ENCODE measurements around the gene SCG3.

SCG3 gene

DNA sequence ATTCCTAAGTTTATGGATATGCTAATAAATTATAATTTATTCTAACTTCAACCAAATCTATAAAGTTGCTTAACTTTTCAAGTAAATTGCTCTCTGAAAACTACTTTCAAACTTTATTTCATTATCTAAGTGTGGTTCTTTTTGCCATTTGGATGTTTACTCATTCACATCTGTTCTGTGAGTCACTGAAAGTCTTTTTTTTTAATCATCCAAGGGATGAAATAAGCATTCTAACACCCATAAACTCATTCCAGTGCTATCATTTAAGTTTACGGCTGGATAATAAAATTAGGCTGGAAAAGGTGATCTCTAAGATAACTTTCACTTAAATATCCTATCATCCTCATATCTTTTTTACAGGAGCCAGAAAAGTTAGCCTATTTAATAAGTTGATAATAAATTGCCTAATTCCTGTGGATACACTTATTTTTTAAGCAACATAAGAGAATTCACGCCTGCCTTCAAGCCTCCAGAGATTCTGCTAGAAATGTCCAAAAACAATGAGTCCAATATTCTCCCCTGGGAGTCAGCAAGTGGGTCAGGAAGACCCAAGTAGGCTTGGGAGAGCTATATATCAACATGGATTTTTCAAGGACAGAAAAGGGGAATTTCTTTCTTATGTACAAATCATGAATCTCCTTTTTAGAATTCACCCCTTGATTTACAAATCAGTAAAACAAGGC lies 25.8 kb downstream of the SCG3 start:
- FAIRE-seq, result no peak
- no peak for DNase-seq (ENCODE audit: insufficient read length, low spot score)
- TF ChIP-seq POU2F2 (IDR thresholded peaks at IDR 0.05; ENCODE audit: low read depth, low read length) (no peak), POLR2AphosphoS5 (IDR thresholded peaks at IDR 0.05; ENCODE audit: low read depth, low read length) (no peak), SPI1 (IDR thresholded peaks at IDR 0.05; ENCODE audit: low read depth, low read length) (no peak), POLR2A (IDR thresholded peaks at IDR 0.05; ENCODE audit: low read depth, low read length) (no peak), TAF1 (IDR thresholded peaks at IDR 0.05; ENCODE audit: low read depth, low read length) (no peak), PAX5 (IDR thresholded peaks at IDR 0.05; ENCODE audit: insufficient read depth, low read length, severe bottlenecking) (no peak)

DNA sequence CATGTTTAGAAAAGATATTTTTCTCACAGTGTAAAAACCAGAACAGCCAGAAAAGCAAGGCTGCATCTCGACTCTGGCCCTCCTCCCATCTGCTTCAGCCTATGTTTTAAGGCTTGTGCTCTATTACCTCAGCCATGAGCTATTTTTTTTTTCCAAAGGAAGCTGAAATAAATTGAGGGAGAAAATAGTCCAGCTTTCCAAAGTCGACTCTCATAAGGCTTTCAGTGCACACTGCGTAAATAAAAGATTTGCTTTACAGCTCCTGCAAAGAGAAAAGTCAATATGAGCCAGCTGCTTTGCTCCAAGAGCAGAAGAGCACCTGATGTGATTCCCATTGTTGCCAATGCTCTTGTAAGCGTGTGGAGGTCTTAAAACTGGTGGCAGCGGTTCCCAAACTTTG lies 26.7 kb downstream of the SCG3 start:
- DNase-seq (ENCODE audit: insufficient read length, low spot score) (no peak), FAIRE-seq (no peak)
- TF ChIP-seq PAX5 (IDR thresholded peaks at IDR 0.05; ENCODE audit: insufficient read depth, low read length, severe bottlenecking) (no peak), SPI1 (IDR thresholded peaks at IDR 0.05; ENCODE audit: low read depth, low read length) (no peak), POU2F2 (IDR thresholded peaks at IDR 0.05; ENCODE audit: low read depth, low read length) (no peak), POLR2AphosphoS5 (IDR thresholded peaks at IDR 0.05; ENCODE audit: low read depth, low read length) (no peak), TAF1 (IDR thresholded peaks at IDR 0.05; ENCODE audit: low read depth, low read length) (no peak), POLR2A (IDR thresholded peaks at IDR 0.05; ENCODE audit: low read depth, low read length) (no peak)

DNA sequence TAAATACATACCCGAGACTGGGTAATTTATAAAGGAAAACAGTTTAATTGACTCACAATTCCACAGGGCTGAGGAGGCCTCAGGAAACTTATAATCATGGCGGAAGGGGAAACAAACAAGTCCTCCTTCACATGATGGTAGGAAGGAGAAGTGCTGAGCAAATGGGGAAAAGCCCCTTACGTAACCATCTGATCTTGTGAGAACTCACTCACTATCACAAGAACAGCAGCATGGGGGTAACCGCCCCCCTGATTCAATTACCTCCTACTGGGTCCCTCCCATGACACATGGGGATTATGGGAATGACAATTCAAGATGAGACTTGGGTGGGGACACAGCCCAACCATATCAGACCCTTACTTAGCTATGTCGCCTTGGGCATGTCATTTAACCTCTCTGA lies 27.7 kb downstream of the SCG3 start:
- FAIRE-seq, result no peak

DNA sequence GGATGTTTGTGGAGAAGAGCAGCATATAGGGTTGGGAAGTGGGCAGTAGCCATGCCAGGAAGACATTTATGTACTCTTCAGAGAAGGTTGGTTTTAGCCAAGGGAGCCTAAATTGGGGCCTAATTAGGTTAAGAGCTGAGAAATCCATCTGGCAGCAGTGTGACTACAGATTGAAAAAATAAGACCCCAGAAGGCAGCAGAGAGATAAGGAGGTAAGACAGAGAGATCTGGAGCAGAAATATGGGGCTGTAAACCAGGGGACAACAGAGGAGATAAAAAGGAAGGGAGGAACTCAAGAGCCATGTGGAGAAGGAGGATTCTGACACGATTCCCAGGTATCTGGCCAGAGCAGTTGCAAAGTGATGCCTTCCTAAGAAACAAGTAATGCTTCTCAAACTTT lies 32.9 kb downstream of the SCG3 start:
- no peak for FAIRE-seq
- TF ChIP-seq POLR2A (IDR thresholded peaks at IDR 0.05; ENCODE audit: low read depth, low read length) (no peak), PAX5 (IDR thresholded peaks at IDR 0.05; ENCODE audit: insufficient read depth, low read length, severe bottlenecking) (no peak), TAF1 (IDR thresholded peaks at IDR 0.05; ENCODE audit: low read depth, low read length) (no peak), SPI1 (IDR thresholded peaks at IDR 0.05; ENCODE audit: low read depth, low read length) (no peak), POLR2AphosphoS5 (IDR thresholded peaks at IDR 0.05; ENCODE audit: low read depth, low read length) (no peak), POU2F2 (IDR thresholded peaks at IDR 0.05; ENCODE audit: low read depth, low read length) (no peak)
- no peak for DNase-seq (ENCODE audit: insufficient read length, low spot score)

More for the DNA sequence above, 27.7 kb downstream of the SCG3 start:
- DNase-seq (ENCODE audit: insufficient read length, low spot score), result no peak
- TF ChIP-seq POLR2A (IDR thresholded peaks at IDR 0.05; ENCODE audit: low read depth, low read length), result no peak
- TF ChIP-seq SPI1 (IDR thresholded peaks at IDR 0.05; ENCODE audit: low read depth, low read length), result no peak
- no peak for TF ChIP-seq POLR2AphosphoS5 (IDR thresholded peaks at IDR 0.05; ENCODE audit: low read depth, low read length)
- TF ChIP-seq POU2F2 (IDR thresholded peaks at IDR 0.05; ENCODE audit: low read depth, low read length), result no peak
- TF ChIP-seq PAX5 (IDR thresholded peaks at IDR 0.05; ENCODE audit: insufficient read depth, low read length, severe bottlenecking), result no peak
- TF ChIP-seq TAF1 (IDR thresholded peaks at IDR 0.05; ENCODE audit: low read depth, low read length), result no peak

DNA sequence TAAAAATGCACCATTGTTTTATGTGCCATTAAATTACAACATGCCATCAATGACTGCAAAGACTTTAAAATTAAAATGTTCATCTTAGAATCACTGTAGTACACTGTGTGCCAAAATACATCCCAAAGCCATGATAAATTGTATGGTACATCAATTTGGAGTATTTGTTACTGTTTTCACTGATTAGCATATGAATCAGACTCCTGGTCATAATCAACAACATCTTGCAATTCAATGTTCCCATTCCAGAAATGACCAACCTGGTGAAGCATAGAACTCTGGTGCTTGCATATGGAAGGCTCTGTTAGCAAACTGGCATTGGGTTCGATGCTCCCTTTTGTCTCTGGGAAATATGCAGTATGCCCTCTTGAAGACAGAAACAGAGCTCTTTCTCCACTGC lies 33.6 kb downstream of the SCG3 start:
- TF ChIP-seq POLR2A (IDR thresholded peaks at IDR 0.05; ENCODE audit: low read depth, low read length) (no peak), SPI1 (IDR thresholded peaks at IDR 0.05; ENCODE audit: low read depth, low read length) (no peak), POU2F2 (IDR thresholded peaks at IDR 0.05; ENCODE audit: low read depth, low read length) (no peak), POLR2AphosphoS5 (IDR thresholded peaks at IDR 0.05; ENCODE audit: low read depth, low read length) (no peak), PAX5 (IDR thresholded peaks at IDR 0.05; ENCODE audit: insufficient read depth, low read length, severe bottlenecking) (no peak), TAF1 (IDR thresholded peaks at IDR 0.05; ENCODE audit: low read depth, low read length) (no peak)
- DNase-seq (ENCODE audit: insufficient read length, low spot score) (no peak), FAIRE-seq (no peak)

DNA sequence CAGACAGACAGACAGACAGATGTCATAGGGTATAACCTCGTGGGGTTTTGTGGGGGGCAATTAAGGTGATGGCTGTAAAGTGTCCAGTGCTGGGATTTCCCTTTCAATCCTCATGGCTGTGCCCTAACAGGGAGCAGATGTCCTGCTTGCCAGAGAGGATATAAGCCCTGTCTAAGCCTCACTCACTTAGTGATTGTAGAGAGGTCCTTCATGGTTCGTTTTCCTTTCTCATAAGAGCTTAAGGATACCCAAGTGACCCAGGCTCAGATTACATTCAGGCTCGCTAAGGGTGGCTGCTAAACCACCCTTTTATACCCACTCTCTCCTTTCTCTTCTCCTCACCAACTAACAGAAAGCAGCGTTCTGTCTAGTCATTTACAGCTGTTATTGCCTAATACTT lies 36.9 kb downstream of the SCG3 start:
- DNase-seq (ENCODE audit: insufficient read length, low spot score), result no peak
- no peak for TF ChIP-seq TAF1 (IDR thresholded peaks at IDR 0.05; ENCODE audit: low read depth, low read length)
- TF ChIP-seq PAX5 (IDR thresholded peaks at IDR 0.05; ENCODE audit: insufficient read depth, low read length, severe bottlenecking), result no peak
- TF ChIP-seq POLR2A (IDR thresholded peaks at IDR 0.05; ENCODE audit: low read depth, low read length), result no peak
- TF ChIP-seq POLR2AphosphoS5 (IDR thresholded peaks at IDR 0.05; ENCODE audit: low read depth, low read length), result no peak
- no peak for TF ChIP-seq POU2F2 (IDR thresholded peaks at IDR 0.05; ENCODE audit: low read depth, low read length)
- no peak for TF ChIP-seq SPI1 (IDR thresholded peaks at IDR 0.05; ENCODE audit: low read depth, low read length)
- no peak for FAIRE-seq

DNA sequence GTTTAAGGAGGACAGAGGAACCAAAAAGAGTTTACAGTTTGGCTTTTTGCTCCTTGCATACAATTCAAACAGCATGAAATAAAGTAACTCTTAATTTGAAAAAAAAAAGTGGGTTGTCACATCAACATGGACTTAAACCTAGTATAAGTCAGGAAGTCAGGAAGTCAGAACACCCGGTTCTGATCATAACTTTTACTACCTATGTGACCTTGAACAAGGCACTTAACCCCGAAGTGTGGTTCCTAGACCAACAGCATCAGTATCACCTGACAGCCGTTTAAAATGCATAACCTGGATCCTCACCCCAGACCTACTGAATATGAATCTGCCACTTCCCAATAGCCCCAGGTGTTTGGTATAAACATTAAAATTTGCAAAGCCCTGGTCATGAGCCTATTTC lies 37.4 kb downstream of the SCG3 start:
- FAIRE-seq, result no peak

DNA sequence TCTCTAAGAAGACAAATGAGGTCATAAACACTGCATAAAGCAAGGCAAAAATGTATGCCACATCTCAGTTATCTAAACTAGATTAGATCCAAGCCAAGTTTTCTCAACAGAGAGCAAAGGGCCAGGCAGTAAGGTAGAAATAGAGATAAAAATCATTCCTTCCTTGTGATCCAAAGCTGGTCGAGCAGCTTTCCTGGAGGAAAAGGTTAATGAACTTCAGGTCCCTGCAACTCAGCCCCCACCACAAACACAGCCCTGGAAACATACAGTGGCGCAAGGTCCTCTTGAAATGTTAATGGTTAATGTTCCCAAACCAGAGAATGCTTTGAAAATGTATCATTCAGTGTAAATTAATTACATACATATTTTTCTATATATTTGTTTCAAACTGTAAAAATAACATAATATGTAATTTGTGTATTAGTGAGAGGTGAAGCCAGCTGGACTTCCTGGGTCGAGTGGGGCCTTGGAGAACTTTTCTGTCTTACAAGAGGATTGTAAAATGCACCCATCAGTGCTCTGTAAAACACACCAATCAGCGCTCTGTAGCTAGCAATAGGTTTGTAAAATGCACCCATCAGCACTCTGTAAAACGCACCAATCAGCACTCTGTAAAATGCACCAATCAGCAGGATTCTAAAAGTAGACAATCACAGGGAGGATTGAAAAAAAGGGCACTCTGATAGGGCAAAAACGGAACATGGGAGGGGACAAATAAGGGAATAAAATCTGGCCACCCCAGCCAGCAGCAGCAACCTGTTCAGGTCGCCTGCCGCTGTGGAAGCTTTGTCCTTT lies 39.1 kb downstream of the SCG3 start:
- TF ChIP-seq TAF1 (IDR thresholded peaks at IDR 0.05; ENCODE audit: low read depth, low read length) (no peak), POLR2AphosphoS5 (IDR thresholded peaks at IDR 0.05; ENCODE audit: low read depth, low read length) (no peak)
- no peak for FAIRE-seq
- no peak for DNase-seq (ENCODE audit: insufficient read length, low spot score)

More for the DNA sequence above, 37.4 kb downstream of the SCG3 start:
- TF ChIP-seq POU2F2 (IDR thresholded peaks at IDR 0.05; ENCODE audit: low read depth, low read length) (no peak), PAX5 (IDR thresholded peaks at IDR 0.05; ENCODE audit: insufficient read depth, low read length, severe bottlenecking) (no peak), TAF1 (IDR thresholded peaks at IDR 0.05; ENCODE audit: low read depth, low read length) (no peak)
- no peak for DNase-seq (ENCODE audit: insufficient read length, low spot score)

DNA sequence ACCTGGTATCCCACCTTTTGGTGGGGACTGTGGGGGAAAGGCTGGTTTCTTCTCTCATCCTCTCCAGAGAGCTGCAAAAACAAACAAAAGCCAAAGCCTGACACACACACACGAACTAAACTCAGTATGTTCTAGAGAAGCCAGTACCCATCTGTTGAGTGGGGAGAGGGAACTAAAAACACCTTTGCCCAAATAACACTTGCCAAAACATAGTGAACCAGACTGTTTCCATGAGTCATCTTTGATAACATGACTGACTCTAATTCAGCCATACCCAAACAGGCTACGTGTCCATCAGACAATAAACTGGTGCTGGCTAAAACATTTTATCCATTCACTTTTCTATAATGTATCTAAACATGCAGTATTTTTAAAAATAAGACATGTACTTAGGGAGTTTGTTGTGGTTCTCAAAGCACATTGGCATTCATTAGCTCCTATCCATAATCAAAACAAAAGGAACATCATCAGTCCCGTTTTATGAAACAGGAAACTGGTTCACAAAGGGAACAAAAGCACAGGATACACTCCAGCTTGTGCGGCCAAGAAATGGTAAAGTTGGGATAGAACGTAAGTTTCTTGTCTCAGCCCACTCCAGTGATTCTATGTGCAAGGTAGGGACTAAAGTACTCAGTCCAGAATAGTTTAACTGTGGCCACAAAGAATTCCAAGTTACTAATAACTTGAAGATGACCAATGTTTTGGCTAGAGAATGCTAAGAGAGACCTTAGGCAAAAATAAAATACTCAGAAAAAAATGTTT lies 40.1 kb downstream of the SCG3 start:
- DNase-seq (ENCODE audit: insufficient read length, low spot score) (no peak), FAIRE-seq (no peak)
- TF ChIP-seq POLR2A (IDR thresholded peaks at IDR 0.05; ENCODE audit: low read depth, low read length), result no peak
- TF ChIP-seq TAF1 (IDR thresholded peaks at IDR 0.05; ENCODE audit: low read depth, low read length), result no peak
- TF ChIP-seq PAX5 (IDR thresholded peaks at IDR 0.05; ENCODE audit: insufficient read depth, low read length, severe bottlenecking), result no peak
- TF ChIP-seq SPI1 (IDR thresholded peaks at IDR 0.05; ENCODE audit: low read depth, low read length), result no peak
- no peak for TF ChIP-seq POLR2AphosphoS5 (IDR thresholded peaks at IDR 0.05; ENCODE audit: low read depth, low read length)
- no peak for TF ChIP-seq POU2F2 (IDR thresholded peaks at IDR 0.05; ENCODE audit: low read depth, low read length)

Data from GM12891 (cell line).